OCI-LY7 (cell line): ENCODE data around the gene DGCR8. TPM values are rescaled to one million over a fixed set of nuclear protein-coding genes. Genes with fewer than 3 reads are reported as not detected.
A peak's percentile ranks its signal among the peaks of the same experiment; 100 is the strongest.

ENCODE experiments used
- BruUV-seq: library from RNA; stranded (reverse); fragments of 400-500 nt; replicated peaks from 2 replicates; lab custom pipeline; 2021; lab: Mats Ljungman, UMichigan
- CTCF ChIA-PET: fragments of 300-600 bp; sonication (Branson Sonifier 250); formaldehyde crosslinking; loops from one replicate; lab custom pipeline; 2022; ENCODE audit warnings: antibody characterized with exemption; ENCODE audit not compliant: unreplicated experiment; lab: Charles Lee
- POLR2A ChIA-PET: fragments of 300-600 bp; sonication (Branson Sonifier 250); formaldehyde crosslinking; loops from one replicate; lab custom pipeline; 2022; ENCODE audit warnings: antibody characterized with exemption; lab: Charles Lee
- DNase-seq: peaks from one replicate; pipeline ENCODE4 v3.0.0-alpha.2; 2015; ENCODE audit warnings: low spot score
- H2AFZ ChIP-seq: fragments of 200-600 bp; sonication (generic), shearing (Covaris generic); 2 replicates; pipeline ENCODE4 v1.6.1; 2014; ENCODE audit warnings: mild to moderate bottlenecking, antibody characterized with exemption, low read length, moderate library complexity
- H3K27ac ChIP-seq: fragments of 200-600 bp; sonication (generic); 2 replicates; pipeline ENCODE4 v1.5.1; 2014; ENCODE audit warnings: mixed run types, low read depth, mild to moderate bottlenecking, moderate library complexity, low read length, inconsistent platforms; ENCODE audit not compliant: poor library complexity, severe bottlenecking
- H3K36me3 ChIP-seq: fragments of 200-600 bp; sonication (generic); 2 replicates; pipeline ENCODE4 v1.6.1; 2014; ENCODE audit warnings: mild to moderate bottlenecking, antibody characterized with exemption, low read length, moderate library complexity, mixed read lengths; ENCODE audit not compliant: insufficient read depth
- H3K4me1 ChIP-seq: fragments of 200-600 bp; sonication (generic); 2 replicates; pipeline ENCODE4 v1.5.1; 2014; ENCODE audit warnings: mild to moderate bottlenecking, low read length; ENCODE audit not compliant: insufficient read depth, poor library complexity, severe bottlenecking
- H3K4me2 ChIP-seq: fragments of 200-600 bp; sonication (generic); 2 replicates; pipeline ENCODE4 v1.6.1; 2014; ENCODE audit warnings: mild to moderate bottlenecking, low read length
- H3K4me3 ChIP-seq: fragments of 200-600 bp; sonication (generic); 2 replicates; pipeline ENCODE4 v1.5.1; 2014; ENCODE audit warnings: mild to moderate bottlenecking, low read depth, low read length; ENCODE audit not compliant: poor library complexity, severe bottlenecking
- H3K79me2 ChIP-seq: fragments of 200-600 bp; sonication (generic); 2 replicates; pipeline ENCODE4 v1.6.1; 2016; ENCODE audit warnings: low read depth, mild to moderate bottlenecking, low read length, moderate library complexity, mixed read lengths; ENCODE audit not compliant: insufficient read depth
- H3K9me2 ChIP-seq: fragments of 200-600 bp; sonication (generic); 2 replicates; pipeline ENCODE4 v1.6.1; 2016; ENCODE audit warnings: mild to moderate bottlenecking, low read length, mixed read lengths; ENCODE audit not compliant: insufficient read depth
- H3K9me3 ChIP-seq: fragments of 200-600 bp; sonication (generic); 2 replicates; pipeline ENCODE4 v1.6.1; 2014; ENCODE audit warnings: mild to moderate bottlenecking, mixed run types, low read length, mixed read lengths
- H4K20me1 ChIP-seq: fragments of 200-600 bp; sonication (generic); 2 replicates; pipeline ENCODE4 v1.6.1; 2014; ENCODE audit warnings: mild to moderate bottlenecking, antibody characterized with exemption, low read length, moderate library complexity, mixed read lengths; ENCODE audit not compliant: insufficient read depth
- EZH2phosphoT487 ChIP-seq: fragments of 200-600 bp; sonication (generic); IDR thresholded peaks from 2 replicates; pipeline ENCODE4 v1.6.1; 2018; ENCODE audit warnings: low read depth, borderline replicate concordance, mild to moderate bottlenecking, mixed run types, antibody characterized with exemption, low read length, moderate library complexity, mixed read lengths
- intact Hi-C: fragments of 100-400 bp; cut with micrococcal nuclease; formaldehyde crosslinking; loops from one replicate; pipeline ENCODE4 v1.10.0; 2022; ENCODE audit not compliant: unreplicated experiment
- total RNA-seq, 2 experiments: library from RNA; depleted of rRNA in 1 of 2; stranded (reverse); fragments of >200 nt in 1 of 2; shearing (Covaris generic) in 1 of 2; gene quantifications; 2 replicates each; pipeline ENCODE4 v1.2.3, GENCODE V29; 2014 to 2022
- TF ChIP-seq, protein P1 (sequence below): fragments of 200-600 bp; sonication (generic); conservative IDR thresholded peaks from 2 replicates; pipeline ENCODE4 v1.5.1; 2014; ENCODE audit warnings: mild to moderate bottlenecking, antibody characterized with exemption, low read length, moderate library complexity, mixed read lengths

DGCR8 gene
- total RNA-seq, 2 experiments from 2014 or later: 49.5 to 68.2 TPM

DNA sequence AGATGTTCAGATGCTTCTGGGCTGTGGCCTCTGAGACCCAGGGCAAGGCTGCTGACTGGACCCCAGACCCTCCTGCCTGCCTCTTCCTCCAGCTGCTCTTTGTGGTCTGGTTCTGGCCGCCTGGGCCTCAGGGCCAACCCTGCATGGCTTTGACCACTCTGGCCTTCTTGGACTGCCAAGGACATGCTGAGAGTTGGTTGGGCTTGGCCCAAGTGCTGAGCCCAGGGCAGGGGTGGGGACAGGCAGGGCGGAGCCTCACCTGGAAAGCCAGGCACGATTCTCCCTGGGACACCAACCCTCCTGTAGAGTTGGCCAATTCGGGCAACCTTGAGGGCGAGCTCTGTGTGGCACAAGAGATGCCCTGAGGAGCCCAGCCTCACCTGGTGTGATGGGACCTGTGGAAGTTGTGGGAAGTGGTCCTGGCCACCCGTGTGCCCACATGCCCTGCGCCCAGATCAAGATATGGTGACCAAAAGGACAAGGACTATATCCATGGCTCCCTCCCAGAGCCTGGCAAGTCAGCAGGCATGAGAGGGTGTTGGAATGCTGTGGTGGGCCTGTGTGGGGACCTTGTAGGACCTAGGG is 47.5 kb upstream of the DGCR8 start:
- Histone ChIP-seq H3K36me3 (peaks cover 30% of the 10 kb centered on the region), H4K20me1 (no peaks in the 10 kb centered on the region), H3K27ac (peak overlapping the region; percentile 90), H3K79me2 (no peaks in the 10 kb centered on the region), H3K4me2 (peak overlapping the region; percentile 51; the same call in 1 of the 2 replicates), H2AFZ (no peak overlapping the region), H3K4me3 (no peak overlapping the region), H3K4me1 (peaks cover 47% of the 10 kb centered on the region), H3K9me2 (no peaks in the 10 kb centered on the region), H3K9me3 (peaks cover 11% of the 10 kb centered on the region)
- no peak for DNase-seq
- no TSS peak for BruUV-seq
- intact Hi-C loops: no loop called here
- POLR2A ChIA-PET: no interaction called here
- CTCF ChIA-PET: no interaction called here
- TF ChIP-seq, protein P1, sequence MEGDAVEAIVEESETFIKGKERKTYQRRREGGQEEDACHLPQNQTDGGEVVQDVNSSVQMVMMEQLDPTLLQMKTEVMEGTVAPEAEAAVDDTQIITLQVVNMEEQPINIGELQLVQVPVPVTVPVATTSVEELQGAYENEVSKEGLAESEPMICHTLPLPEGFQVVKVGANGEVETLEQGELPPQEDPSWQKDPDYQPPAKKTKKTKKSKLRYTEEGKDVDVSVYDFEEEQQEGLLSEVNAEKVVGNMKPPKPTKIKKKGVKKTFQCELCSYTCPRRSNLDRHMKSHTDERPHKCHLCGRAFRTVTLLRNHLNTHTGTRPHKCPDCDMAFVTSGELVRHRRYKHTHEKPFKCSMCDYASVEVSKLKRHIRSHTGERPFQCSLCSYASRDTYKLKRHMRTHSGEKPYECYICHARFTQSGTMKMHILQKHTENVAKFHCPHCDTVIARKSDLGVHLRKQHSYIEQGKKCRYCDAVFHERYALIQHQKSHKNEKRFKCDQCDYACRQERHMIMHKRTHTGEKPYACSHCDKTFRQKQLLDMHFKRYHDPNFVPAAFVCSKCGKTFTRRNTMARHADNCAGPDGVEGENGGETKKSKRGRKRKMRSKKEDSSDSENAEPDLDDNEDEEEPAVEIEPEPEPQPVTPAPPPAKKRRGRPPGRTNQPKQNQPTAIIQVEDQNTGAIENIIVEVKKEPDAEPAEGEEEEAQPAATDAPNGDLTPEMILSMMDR: no peak
- TF ChIP-seq EZH2phosphoT487: no peak

DNA sequence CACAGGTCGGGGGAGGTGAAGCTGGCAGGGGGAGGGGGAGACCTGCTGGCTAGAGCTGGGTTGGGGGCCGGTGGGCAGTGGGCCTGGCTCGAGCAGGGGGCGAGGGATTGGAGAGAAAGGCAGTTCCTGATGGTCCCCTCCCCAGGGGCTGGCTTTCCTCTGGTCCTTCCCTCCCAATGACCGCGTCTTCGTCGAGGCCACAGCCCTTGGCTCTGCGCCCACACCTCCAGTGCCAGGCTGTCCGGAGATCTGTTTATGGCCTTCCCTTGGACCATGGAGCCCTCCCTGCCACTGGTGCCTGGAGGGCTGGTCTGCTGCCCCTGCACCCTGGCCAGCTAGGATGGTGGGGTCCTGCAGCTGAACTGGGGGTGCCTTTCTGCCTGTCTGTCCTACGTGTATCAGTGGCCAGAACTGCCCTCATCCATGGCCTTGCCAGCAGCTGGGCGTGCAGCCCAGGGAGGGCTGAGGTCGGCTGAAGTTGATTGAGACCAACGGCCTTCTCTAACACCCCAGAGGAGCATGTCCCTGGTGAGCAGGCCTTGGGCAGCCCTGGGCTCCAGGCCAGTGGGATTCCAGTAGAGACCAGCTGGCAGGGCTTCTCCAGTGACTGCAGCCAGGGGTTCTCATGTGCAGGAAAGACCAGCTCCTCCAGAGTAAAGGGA is 46.9 kb upstream of the DGCR8 start:
- TF ChIP-seq, protein P1: no peak
- no peak for TF ChIP-seq EZH2phosphoT487
- no TSS peak for BruUV-seq

DNA sequence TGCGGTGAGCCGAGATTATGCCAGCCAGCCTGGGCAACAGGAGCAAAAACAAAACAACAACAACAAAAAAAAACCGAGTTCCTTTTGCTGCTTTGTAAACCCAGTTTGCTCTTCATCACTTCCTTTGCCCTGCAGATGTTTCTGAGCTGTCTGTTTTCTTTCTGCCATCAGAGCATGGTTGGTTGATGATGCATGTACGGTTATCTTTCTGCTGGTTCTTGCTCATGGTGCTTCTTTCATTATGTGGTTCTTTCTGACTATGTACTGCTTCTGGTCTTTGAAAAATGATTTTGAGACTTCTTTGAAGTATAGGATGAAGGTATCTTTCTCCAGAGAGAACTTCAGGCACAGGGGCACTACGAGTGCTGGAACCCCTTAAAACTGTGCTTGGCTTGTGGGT is 45.9 kb upstream of the DGCR8 start:
- CTCF ChIA-PET: no interaction called here
- H2AFZ ChIP-seq: no peak overlapping the region
- no peaks in the 10 kb centered on the region for H3K79me2 ChIP-seq
- H3K4me2 ChIP-seq: peak overlapping the region; percentile 52; the same call in 1 of the 2 replicates
- peak overlapping the region; percentile 90 for H3K27ac ChIP-seq
- peaks cover 47% of the 10 kb centered on the region for H3K4me1 ChIP-seq
- H3K4me3 ChIP-seq: no peak overlapping the region
- DNase-seq: peak; percentile 77
- BruUV-seq: no TSS peak
- peaks cover 11% of the 10 kb centered on the region for H3K9me3 ChIP-seq
- H3K9me2 ChIP-seq: no peaks in the 10 kb centered on the region
- TF ChIP-seq, protein P1: no peak
- no peak for TF ChIP-seq EZH2phosphoT487
- peaks cover 36% of the 10 kb centered on the region for H3K36me3 ChIP-seq
- POLR2A ChIA-PET: interaction anchor here (0.6 to 1.2 kb wide), 3 partner anchors 11 to 56 kb away, joined by 3 to 4 read pairs (median 4); partner anchors contain the start of gene TANGO2
- intact Hi-C loops: no loop called here
- no peaks in the 10 kb centered on the region for H4K20me1 ChIP-seq

More for the DNA sequence above, 46.9 kb upstream of the DGCR8 start:
- Histone ChIP-seq H3K4me3 (no peak overlapping the region), H3K79me2 (no peaks in the 10 kb centered on the region), H3K4me1 (peaks cover 47% of the 10 kb centered on the region), H3K27ac (peak overlapping the region; percentile 90), H3K4me2 (peak overlapping the region; percentile 52), H4K20me1 (no peaks in the 10 kb centered on the region), H2AFZ (no peak overlapping the region), H3K9me2 (no peaks in the 10 kb centered on the region), H3K9me3 (peaks cover 11% of the 10 kb centered on the region), H3K36me3 (peaks cover 31% of the 10 kb centered on the region)
- intact Hi-C loops: no loop called here
- CTCF ChIA-PET: no interaction called here
- POLR2A ChIA-PET: interaction anchor here (0.9 to 1.2 kb wide), 2 partner anchors 12 to 57 kb away, joined by 3 to 4 read pairs; partner anchors contain the start of gene TANGO2
- DNase-seq: no peak
